HG03095 (cell line): Measurements from ENCODE around the gene FAM117A.

Source experiments
- ATAC-seq: cut with Tn5 transposase; IDR thresholded peaks from one replicate; pipeline ENCODE4 v1.9.1; 2021; ENCODE audit warnings: moderate library complexity; ENCODE audit not compliant: unreplicated experiment

The FAM117A gene

GRCh38 chr17:49715216-49715615, 48.7 kb downstream of the FAM117A start:
- no peak for ATAC-seq

- no peak for ATAC-seq
Observed at GRCh38 chr17:49708515-49709183, 55.3 kb downstream of the FAM117A start.

- peak; percentile 78 for ATAC-seq
Observed at GRCh38 chr17:49707608-49708514, 56.1 kb downstream of the FAM117A start, which contains the start of gene SLC35B1. SLC35B1 (minus strand) TSS chr17:49707964; CDS start chr17:49707833, 131 bp downstream.

DNA sequence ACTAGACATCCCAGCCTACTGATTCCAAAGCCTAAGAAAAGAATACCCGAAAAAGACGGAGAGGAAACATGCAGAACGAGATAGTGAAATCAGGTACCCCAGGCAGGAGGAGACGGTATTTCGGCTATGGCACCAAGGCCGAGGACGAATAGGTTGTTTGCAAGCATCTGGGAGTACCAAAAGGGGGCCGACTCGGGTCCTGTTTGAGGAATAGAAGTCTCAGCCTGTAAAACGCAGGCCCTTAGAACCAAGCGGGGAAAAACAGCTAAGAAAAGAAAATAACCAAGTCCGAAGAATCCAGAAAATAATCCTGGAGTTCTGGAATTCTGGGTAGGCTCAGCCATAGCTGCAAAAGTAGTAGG, 56.7 kb downstream of the FAM117A start:
- ATAC-seq: no peak

- ATAC-seq: no peak
Observed at GRCh38 chr17:49705254-49705653, 58.7 kb downstream of the FAM117A start.

DNA sequence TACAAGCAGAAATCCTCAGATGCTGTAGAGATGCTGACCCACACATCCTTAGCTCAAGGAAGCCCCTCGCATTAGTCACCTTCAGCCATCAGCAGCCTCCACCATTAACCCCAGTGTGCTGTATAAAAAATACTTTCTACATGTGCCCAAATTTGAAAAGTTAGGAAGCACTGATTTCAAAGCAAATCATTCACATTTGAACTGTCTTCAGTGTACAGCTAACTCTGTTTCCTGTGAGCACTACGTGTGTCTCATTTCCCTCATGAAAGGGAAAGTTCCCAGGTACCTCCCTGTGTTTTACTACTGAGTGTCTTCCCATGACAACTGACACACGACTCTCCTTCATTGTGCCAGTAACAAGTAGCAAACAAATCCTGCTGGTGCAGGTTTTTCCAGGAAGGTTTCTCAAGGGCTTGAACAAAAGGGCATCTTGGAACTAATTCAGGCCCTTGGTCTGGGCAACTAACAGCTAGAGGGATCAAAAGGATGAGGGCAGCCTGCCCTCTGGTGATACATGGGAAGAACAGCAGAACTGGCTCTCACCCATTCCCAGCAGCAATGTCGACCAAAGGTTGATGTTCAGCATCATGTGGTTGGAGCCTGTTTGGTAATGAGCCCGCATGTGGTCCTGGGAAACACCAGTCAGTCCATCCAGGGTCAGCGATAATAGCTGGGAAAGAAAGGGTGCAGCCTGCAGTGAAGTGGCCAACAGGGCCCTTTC, 60.2 kb downstream of the FAM117A start:
- ATAC-seq: no peak

- ATAC-seq: no peak
Observed at GRCh38 chr17:49700960-49701359, 63.0 kb downstream of the FAM117A start.

DNA sequence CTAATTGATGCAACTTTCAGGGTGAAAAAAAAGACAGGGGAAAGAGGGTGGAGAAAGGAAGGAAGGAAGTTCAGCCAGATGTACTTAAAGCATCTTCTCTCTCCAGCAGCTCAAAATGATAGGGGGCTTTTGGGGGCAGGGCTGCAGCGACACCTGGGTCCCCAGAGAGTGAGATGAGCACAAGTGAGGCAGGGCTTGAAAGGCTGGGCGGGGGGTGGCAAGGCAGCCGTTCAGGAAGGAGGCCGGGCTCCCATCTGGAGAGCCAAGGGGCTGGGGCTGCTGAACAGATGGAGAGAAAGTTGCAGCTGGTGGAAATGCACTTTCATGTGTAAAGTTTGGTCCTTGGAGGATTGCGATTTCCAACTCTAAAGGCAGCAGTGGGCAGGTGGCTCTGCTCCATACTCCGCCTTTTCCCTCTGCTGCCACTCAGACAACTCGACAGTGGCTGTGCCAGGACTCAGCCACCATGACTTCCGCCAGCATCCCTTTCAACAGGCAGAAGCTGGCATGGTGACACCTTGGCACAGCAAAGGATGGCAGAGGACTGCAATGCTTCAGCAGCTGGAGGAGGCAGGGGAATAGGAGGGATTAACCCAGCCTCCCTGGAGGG, 63.9 kb downstream of the FAM117A start:
- ATAC-seq: no peak

DNA sequence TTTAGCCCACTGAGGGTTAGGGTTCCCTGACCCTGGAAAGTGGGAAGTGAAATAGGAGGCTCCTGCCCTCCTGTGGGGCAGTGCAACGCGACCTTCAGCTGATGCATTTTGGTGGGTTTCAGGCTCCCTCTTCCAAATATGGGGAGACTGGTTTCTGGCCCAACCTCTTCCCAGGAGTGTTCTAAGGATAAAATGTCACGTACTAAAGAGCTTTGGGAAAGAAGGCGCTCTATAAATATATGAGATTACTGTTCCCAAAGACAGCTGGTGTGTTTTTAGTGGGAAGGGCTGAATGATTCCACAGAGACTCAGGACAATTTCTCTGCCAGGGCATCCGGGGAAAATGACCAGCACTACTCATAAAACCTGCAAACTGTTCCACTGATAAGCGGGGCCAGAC, 65.9 kb downstream of the FAM117A start:
- ATAC-seq: no peak

DNA sequence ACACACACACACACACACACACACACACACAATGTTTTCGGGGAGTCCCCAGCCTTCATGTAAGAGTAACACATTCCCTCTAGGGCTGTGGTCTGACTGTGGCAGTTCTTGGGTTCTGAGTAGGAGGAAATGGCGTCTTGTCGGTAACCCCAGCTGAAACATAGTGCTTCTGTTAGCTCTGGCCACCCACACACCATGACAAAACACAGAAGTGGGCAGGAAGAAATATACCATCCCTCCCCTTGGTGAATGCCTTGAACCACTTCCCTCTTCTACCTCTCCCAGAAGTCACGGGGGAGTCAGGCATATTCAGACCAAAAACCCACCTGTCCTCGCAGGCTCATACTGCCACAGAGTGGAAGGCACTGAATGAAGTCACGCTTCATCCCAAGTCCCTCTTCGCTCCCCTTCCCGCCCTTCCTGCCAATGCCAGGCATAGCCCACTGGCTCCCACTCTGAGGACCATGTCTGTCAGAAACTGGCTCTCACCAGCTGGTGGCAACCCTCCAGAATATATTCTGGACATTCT, 67.6 kb downstream of the FAM117A start:
- ATAC-seq: peak; percentile 59

DNA sequence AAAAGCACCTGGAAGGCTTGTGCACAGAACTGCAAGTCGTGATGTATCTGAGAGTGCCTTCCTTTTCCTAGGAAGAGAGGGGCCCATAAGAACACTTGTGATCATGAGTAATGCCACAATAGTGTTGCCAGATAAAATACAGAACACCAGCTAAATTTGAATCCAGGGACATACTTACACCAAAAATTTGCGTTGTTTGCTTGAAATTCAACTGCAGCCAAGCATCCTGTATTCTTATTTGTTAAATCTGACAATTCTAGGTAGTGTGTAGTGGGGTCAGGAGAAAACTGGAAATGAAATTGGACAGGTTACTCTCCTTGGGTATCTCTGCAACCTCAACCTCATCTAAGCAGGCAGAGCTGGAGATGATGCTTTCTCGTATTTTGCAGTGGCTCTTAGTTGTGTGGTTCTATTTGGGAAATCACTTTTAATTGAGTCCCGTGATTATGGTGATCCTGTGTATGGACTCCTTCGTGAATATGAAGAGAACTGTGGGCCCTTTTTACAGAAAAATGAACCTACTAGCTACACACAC, 68.2 kb downstream of the FAM117A start:
- ATAC-seq: no peak

DNA sequence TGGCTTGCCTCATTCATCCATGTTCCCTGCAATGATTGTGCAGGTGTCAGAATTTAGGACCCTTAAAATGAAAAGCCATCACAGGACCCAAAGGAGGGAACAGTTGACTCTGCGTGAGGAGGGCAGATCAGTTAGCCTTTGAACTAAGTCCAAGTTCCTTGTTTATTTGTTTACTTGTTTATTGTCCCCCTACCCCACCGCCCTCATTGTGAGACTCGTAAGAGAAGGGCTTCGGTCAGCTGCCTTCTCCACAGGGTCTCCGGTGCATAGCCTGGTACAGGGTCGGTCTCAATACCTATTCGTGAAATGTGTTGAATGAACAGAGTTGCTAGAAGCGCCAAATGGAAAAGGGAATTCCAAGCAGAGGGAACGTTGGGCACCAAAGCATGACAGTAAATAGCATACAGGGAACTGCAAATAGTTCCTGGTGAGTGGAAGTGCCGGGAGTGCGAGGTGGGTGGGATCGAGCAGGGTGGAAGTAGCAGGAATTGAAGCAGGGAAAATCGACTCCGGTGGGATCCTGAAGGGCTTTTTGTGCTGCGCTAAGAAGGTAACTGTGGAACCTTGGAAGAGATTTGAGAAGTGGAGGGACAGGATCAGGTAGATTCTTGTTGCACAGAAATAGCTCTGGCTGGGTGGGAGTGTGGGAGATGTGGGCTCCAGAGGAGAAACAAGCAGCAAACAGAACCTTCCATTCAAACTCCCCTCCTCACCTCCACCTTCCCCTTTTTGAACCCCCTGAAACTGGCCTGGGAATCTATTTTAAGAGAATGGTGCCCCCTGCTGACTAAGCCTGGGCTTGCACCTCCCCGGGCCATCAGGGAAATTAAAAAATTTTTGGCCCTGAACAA, 68.9 kb downstream of the FAM117A start:
- ATAC-seq: no peak

- no peak for ATAC-seq
Observed at GRCh38 chr17:49692751-49693150, 71.2 kb downstream of the FAM117A start.

DNA sequence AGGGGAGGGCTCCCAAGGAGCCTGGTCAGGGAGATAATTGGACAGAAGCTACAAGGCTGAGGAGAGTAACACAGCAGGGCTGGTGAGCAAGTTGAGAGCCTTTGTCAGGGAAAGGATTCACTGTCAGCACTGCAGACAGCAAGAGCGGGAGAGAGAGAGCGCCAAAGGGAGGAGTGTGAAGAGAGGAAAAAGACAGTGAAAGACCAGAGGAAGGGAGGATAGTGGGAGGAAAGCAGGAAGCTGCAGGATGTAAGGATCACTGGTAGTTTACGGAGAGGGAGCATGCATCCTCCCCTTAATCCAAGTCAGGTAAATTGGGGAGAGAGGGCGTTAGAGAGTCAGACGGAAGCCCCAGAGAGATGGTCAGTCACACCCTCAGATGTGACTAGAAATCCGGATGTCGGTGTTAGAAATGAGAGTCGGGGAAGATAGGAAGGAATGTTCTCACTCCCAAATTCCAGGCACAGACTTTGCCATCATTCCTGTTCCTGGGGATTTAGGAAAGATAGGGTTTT, 72.2 kb downstream of the FAM117A start:
- no peak for ATAC-seq

GRCh38 chr17:49691086-49691676, 72.8 kb downstream of the FAM117A start:
- no peak for ATAC-seq

- no peak for ATAC-seq
Observed at GRCh38 chr17:49690256-49690655, 73.7 kb downstream of the FAM117A start.

- ATAC-seq: no peak
Observed at GRCh38 chr17:49688848-49689247, 75.1 kb downstream of the FAM117A start.

DNA sequence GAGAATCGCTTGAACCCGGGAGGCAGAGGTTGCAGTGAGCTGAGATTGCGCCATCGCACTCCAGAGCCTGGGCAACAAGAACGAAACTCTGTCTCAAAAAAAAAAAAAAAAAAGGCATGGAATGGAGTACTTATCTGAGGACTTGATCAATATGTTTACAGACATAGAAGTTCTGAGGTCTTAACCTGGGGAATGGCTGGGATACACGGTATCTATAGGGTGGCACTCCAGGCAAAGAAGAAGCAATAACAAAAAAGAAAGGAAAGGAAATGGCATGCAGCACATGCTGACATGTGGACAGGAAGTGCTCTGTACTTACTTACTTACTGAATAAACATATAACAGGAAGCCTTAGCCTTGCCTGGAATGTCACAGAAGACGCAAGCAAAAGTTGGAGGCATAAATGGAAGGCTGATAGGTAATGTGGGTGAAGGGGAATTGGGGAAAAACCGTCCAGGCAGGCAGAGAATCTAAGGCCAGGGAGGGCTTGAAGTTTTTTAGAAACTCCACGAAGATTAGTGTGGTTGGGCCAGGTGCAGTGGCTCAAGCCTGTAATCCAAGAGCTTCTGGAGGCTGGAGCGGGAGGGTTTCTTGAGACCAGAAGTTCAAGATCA, 75.9 kb downstream of the FAM117A start:
- no peak for ATAC-seq
